Jurkat, Clone E6-1 (cell line): ENCODE data around the gene USH1G.

ENCODE experiments used
- DNase-seq: peaks from one replicate; pipeline ENCODE4 v3.0.0-alpha.2; 2011; ENCODE audit warnings: low read depth, low spot score
- H3K4me3 ChIP-seq: 2 replicates; pipeline ENCODE4 v1.5.1; 2011; ENCODE audit warnings: mild to moderate bottlenecking, low read length, control low read depth, moderate library complexity

The USH1G gene

GRCh38 chr17:74866198-74866835, 56.7 kb downstream of the USH1G start:
- H3K4me3 ChIP-seq = no peak overlapping the region
- no peak for DNase-seq
